ENCODE data around the gene IGSF3.

DNA sequence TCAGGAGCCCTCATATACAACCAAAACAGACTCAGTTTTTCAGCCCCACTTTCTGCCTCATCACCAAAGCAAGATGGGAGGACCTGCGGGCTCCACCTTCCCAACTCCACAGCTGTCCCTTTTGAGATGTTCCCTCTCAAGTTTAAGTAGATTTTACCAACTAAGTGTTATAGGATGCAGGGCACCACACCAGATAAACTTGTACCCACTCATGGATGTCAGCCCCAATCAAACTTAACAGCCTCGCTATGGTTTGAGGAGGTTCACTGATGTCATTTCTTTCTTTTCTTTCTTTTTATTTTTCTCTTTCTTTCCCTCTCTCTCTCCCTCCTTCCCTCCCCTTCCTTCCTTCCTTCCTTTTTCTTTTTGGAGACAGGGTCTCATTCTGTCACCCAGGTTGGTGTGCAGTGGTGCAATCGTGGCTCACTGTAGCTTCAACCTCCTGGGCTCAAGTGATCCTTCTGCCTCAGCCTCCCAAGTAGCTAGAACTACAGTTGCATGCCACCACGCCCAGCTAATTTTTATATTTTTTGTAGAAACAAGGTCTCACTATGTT, 110.1 kb downstream of the IGSF3 start:
- TF ChIP-seq, protein P1, sequence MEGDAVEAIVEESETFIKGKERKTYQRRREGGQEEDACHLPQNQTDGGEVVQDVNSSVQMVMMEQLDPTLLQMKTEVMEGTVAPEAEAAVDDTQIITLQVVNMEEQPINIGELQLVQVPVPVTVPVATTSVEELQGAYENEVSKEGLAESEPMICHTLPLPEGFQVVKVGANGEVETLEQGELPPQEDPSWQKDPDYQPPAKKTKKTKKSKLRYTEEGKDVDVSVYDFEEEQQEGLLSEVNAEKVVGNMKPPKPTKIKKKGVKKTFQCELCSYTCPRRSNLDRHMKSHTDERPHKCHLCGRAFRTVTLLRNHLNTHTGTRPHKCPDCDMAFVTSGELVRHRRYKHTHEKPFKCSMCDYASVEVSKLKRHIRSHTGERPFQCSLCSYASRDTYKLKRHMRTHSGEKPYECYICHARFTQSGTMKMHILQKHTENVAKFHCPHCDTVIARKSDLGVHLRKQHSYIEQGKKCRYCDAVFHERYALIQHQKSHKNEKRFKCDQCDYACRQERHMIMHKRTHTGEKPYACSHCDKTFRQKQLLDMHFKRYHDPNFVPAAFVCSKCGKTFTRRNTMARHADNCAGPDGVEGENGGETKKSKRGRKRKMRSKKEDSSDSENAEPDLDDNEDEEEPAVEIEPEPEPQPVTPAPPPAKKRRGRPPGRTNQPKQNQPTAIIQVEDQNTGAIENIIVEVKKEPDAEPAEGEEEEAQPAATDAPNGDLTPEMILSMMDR (IDR thresholded peaks at IDR 0.05), result no peak
- no peak for TF ChIP-seq POLR2A (IDR thresholded peaks at IDR 0.05)
